GM21360 (cell line): ENCODE data around the gene SLC30A2.
"Not testable (repeated sequence)": the region's sequence is repeated elsewhere in the genome, so short reads cannot be mapped to it uniquely, and the experiment has no call there.

ENCODE experiments used
- ATAC-seq: cut with Tn5 transposase; IDR thresholded peaks from one replicate; pipeline ENCODE4 v1.9.1; 2021; ENCODE audit warnings: mild to moderate bottlenecking, moderate library complexity; ENCODE audit not compliant: unreplicated experiment

Gene SLC30A2

GRCh38 chr1:26045722-26046245, at the start of gene SLC30A2:
SLC30A2 (minus strand) TSS chr1:26046118; CDS start chr1:26045896, 222 bp downstream.
- no peak for ATAC-seq

GRCh38 chr1:26094677-26095383, 48.9 kb upstream of the SLC30A2 start:
- ATAC-seq = no peak

- ATAC-seq = no peak
These were observed 48.3 kb upstream of the SLC30A2 start for GRCh38 chr1:26094076-26094669.

- ATAC-seq = not testable (repeated sequence)
These were observed 47.7 kb upstream of the SLC30A2 start for GRCh38 chr1:26093569-26093968.

GRCh38 chr1:26092422-26092821, 46.5 kb upstream of the SLC30A2 start:
- ATAC-seq = no peak

GRCh38 chr1:26090893-26091292, 45.0 kb upstream of the SLC30A2 start:
- no peak for ATAC-seq

- ATAC-seq = no peak
These were observed 43.2 kb upstream of the SLC30A2 start for GRCh38 chr1:26089125-26089524.

- ATAC-seq = no peak
These were observed 38.9 kb upstream of the SLC30A2 start for GRCh38 chr1:26084844-26085243.

- ATAC-seq = no peak
These were observed 38.2 kb upstream of the SLC30A2 start for GRCh38 chr1:26084091-26084561.

GRCh38 chr1:26083208-26083607, 37.3 kb upstream of the SLC30A2 start:
- ATAC-seq = no peak

GRCh38 chr1:26082020-26082350, 36.1 kb upstream of the SLC30A2 start:
- no peak for ATAC-seq

GRCh38 chr1:26081267-26082019, 35.5 kb upstream of the SLC30A2 start:
- no peak for ATAC-seq

- ATAC-seq = no peak
These were observed 34.3 kb upstream of the SLC30A2 start for GRCh38 chr1:26079960-26080814.

- no peak for ATAC-seq
These were observed 33.3 kb upstream of the SLC30A2 start for GRCh38 chr1:26079178-26079563.

- ATAC-seq = no peak
These were observed 32.6 kb upstream of the SLC30A2 start for GRCh38 chr1:26078286-26079177.

- no peak for ATAC-seq
These were observed 31.6 kb upstream of the SLC30A2 start for GRCh38 chr1:26077524-26077923.

- no peak for ATAC-seq
These were observed 29.7 kb upstream of the SLC30A2 start for GRCh38 chr1:26075421-26076144.

- no peak for ATAC-seq
These were observed 26.4 kb upstream of the SLC30A2 start for GRCh38 chr1:26072305-26072704.

GRCh38 chr1:26070963-26071342, 25.0 kb upstream of the SLC30A2 start:
- ATAC-seq = no peak
